Measurements from ENCODE around the gene IFIT5.
"Not testable (repeated sequence)": the region's sequence is repeated elsewhere in the genome, so short reads cannot be mapped to it uniquely, and the experiment has no call there.

Gene IFIT5

GRCh38 chr10:89393898-89394297 is 20.5 kb upstream of the IFIT5 start:
- DNase-seq (ENCODE audit: low read depth, low spot score): no peak

- DNase-seq (ENCODE audit: low read depth, low spot score): no peak
These were observed 19.2 kb upstream of the IFIT5 start for GRCh38 chr10:89395141-89395540.

- peak; percentile 35 for DNase-seq (ENCODE audit: low read depth, low spot score)
These were observed 16.2 kb upstream of the IFIT5 start for GRCh38 chr10:89398003-89398749.

GRCh38 chr10:89399956-89400355 is 14.4 kb upstream of the IFIT5 start:
- DNase-seq (ENCODE audit: low read depth, low spot score): no peak

GRCh38 chr10:89403043-89403442 is 11.3 kb upstream of the IFIT5 start:
- DNase-seq (ENCODE audit: low read depth, low spot score): no peak

GRCh38 chr10:89404104-89405047 is 10.0 kb upstream of the IFIT5 start:
- DNase-seq (ENCODE audit: low read depth, low spot score): no peak

- DNase-seq (ENCODE audit: low read depth, low spot score): not testable (repeated sequence)
These were observed 8.2 kb upstream of the IFIT5 start for GRCh38 chr10:89406178-89406577.

- DNase-seq (ENCODE audit: low read depth, low spot score): not testable (repeated sequence)
These were observed 6.6 kb upstream of the IFIT5 start for GRCh38 chr10:89407792-89408191.

GRCh38 chr10:89409282-89409681 is 5.1 kb upstream of the IFIT5 start:
- not testable (repeated sequence) for DNase-seq (ENCODE audit: low read depth, low spot score)

GRCh38 chr10:89410551-89410950 is 3.8 kb upstream of the IFIT5 start:
- DNase-seq (ENCODE audit: low read depth, low spot score): not testable (repeated sequence)

GRCh38 chr10:89411135-89411534 is 3.2 kb upstream of the IFIT5 start:
- not testable (repeated sequence) for DNase-seq (ENCODE audit: low read depth, low spot score)

- DNase-seq (ENCODE audit: low read depth, low spot score): not testable (repeated sequence)
These were observed 2.1 kb upstream of the IFIT5 start for GRCh38 chr10:89412276-89412675.

GRCh38 chr10:89413398-89413912 is 913 bp upstream of the IFIT5 start:
- DNase-seq (ENCODE audit: low read depth, low spot score): no peak

- DNase-seq (ENCODE audit: low read depth, low spot score): peak; percentile 69
These were observed 782 bp downstream of the IFIT5 start for GRCh38 chr10:89414879-89415821.

- DNase-seq (ENCODE audit: low read depth, low spot score): no peak
These were observed 2.1 kb downstream of the IFIT5 start for GRCh38 chr10:89416465-89416864.

- no peak for DNase-seq (ENCODE audit: low read depth, low spot score)
These were observed 5.2 kb downstream of the IFIT5 start for GRCh38 chr10:89419548-89419947.

- DNase-seq (ENCODE audit: low read depth, low spot score): no peak
These were observed 6.7 kb downstream of the IFIT5 start for GRCh38 chr10:89421018-89421476.

- no peak for DNase-seq (ENCODE audit: low read depth, low spot score)
These were observed 10.6 kb downstream of the IFIT5 start for GRCh38 chr10:89425000-89425399.

GRCh38 chr10:89426230-89426868 is 12.0 kb downstream of the IFIT5 start:
- DNase-seq (ENCODE audit: low read depth, low spot score): peak; percentile 32

- no peak for DNase-seq (ENCODE audit: low read depth, low spot score)
These were observed 13.3 kb downstream of the IFIT5 start for GRCh38 chr10:89427629-89428028.

- DNase-seq (ENCODE audit: low read depth, low spot score): no peak
These were observed 14.5 kb downstream of the IFIT5 start for GRCh38 chr10:89428877-89429276.

Data from ELF-1 (cell line).